SH-SY5Y (cell line): ENCODE results near the gene MBNL1.

Source experiments
- GATA2 ChIP-seq: IDR thresholded peaks from 2 replicates; pipeline ENCODE4 v1.6.1; 2011; ENCODE audit warnings: mild to moderate bottlenecking, low read depth, low read length
- GATA3 ChIP-seq: IDR thresholded peaks from 2 replicates; pipeline ENCODE4 v1.6.1; 2011; ENCODE audit warnings: low read depth, mild to moderate bottlenecking, low read length, moderate library complexity

GRCh38 chr3:152245498-152246170 lies 23.1 kb upstream of the MBNL1 start:
- no peak for TF ChIP-seq GATA2
- TF ChIP-seq GATA3: no peak
